HG02973 (cell line): ENCODE results near the gene MRPL20.
"Not testable (repeated sequence)": the region's sequence is repeated elsewhere in the genome, so short reads cannot be mapped to it uniquely, and the experiment has no call there.

ENCODE experiments used
- ATAC-seq: cut with Tn5 transposase; IDR thresholded peaks from one replicate; pipeline ENCODE4 v1.9.1; 2021; ENCODE audit warnings: moderate library complexity; ENCODE audit not compliant: unreplicated experiment

MRPL20 gene

GRCh38 chr1:1437904-1438376 is 30.8 kb upstream of the MRPL20 start:
- ATAC-seq = no peak

GRCh38 chr1:1437033-1437903 is 30.2 kb upstream of the MRPL20 start:
- no peak for ATAC-seq

GRCh38 chr1:1436630-1437032 is 29.5 kb upstream of the MRPL20 start:
- no peak for ATAC-seq

GRCh38 chr1:1435911-1436629 is 29.0 kb upstream of the MRPL20 start:
- no peak for ATAC-seq

GRCh38 chr1:1435106-1435903 is 28.2 kb upstream of the MRPL20 start, which contains the start of gene VWA1:
TSS of gene VWA1 (plus strand) at chr1:1435690. CDS start at chr1:1435749, 59 bp downstream.
- no peak for ATAC-seq

GRCh38 chr1:1434824-1435105 is 27.7 kb upstream of the MRPL20 start:
- no peak for ATAC-seq

- ATAC-seq = no peak
Observed at GRCh38 chr1:1434131-1434823, 27.2 kb upstream of the MRPL20 start.

GRCh38 chr1:1433804-1434130 is 26.7 kb upstream of the MRPL20 start:
- ATAC-seq = no peak

- no peak for ATAC-seq
Observed at GRCh38 chr1:1432951-1433803, 26.1 kb upstream of the MRPL20 start.

GRCh38 chr1:1432274-1432950 is 25.3 kb upstream of the MRPL20 start:
- no peak for ATAC-seq

- no peak for ATAC-seq
Observed at GRCh38 chr1:1431845-1432273, 24.8 kb upstream of the MRPL20 start.

GRCh38 chr1:1430992-1431844 is 24.1 kb upstream of the MRPL20 start:
- ATAC-seq = no peak

- no peak for ATAC-seq
Observed at GRCh38 chr1:1430114-1430982, 23.3 kb upstream of the MRPL20 start.

GRCh38 chr1:1429671-1430073 is 22.6 kb upstream of the MRPL20 start:
- no peak for ATAC-seq

- not testable (repeated sequence) for ATAC-seq
Observed at GRCh38 chr1:1428967-1429366, 21.9 kb upstream of the MRPL20 start.

GRCh38 chr1:1428174-1428573 is 21.1 kb upstream of the MRPL20 start:
- no peak for ATAC-seq

- no peak for ATAC-seq
Observed at GRCh38 chr1:1427820-1428148, 20.7 kb upstream of the MRPL20 start.
